Stimulated activated CD4-positive, alpha-beta T cell treated with anti-CD3 and anti-CD28 coated beads, Interleukin-12 subunit alpha, Interleukin-12 subunit beta, amount 100 ng/mL, for 24 hours (primary cell): Measurements from ENCODE around the gene AIFM3.

Experiments
- DNase-seq, 2 experiments: peaks; one replicate each; pipeline ENCODE4 v3.0.0-alpha.2; 2020; ENCODE audit warnings: low read depth in 2 of 2

Gene AIFM3

DNA sequence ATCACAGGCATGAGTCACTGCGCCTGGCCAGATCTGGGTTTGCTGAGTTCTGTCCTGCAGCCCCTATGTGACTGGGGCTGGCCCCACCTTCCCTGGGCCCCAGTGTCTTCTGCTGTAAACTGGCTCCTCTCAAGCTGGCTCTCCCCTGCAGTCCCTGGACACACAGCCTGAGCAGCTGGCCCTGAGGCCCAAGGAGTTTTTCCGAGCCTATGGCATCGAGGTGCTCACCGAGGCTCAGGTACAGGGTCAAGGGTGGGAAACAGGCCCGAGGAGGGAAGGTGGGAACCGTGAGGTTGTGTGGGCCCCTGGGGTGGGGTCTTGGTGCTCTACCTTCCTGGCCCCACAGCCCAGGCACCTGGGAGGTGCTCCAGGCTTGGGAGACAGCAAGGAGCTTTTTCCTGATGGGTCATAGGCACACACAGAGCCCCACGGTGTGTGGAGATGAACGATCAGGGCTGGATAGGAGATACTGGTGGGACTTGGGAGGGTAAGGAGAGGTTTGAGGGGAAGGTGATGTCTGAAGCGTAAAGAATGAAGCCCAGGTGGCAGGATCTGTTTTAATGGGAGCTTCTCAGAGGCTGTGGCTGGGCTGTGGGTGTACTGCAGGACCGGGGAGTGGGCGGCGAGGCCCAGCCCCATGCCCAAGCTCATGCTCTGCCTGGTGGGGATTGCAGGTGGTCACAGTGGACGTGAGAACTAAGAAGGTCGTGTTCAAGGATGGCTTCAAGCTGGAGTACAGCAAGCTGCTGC, 8.7 kb downstream of the AIFM3 start:
- DNase-seq, result no peak

DNA sequence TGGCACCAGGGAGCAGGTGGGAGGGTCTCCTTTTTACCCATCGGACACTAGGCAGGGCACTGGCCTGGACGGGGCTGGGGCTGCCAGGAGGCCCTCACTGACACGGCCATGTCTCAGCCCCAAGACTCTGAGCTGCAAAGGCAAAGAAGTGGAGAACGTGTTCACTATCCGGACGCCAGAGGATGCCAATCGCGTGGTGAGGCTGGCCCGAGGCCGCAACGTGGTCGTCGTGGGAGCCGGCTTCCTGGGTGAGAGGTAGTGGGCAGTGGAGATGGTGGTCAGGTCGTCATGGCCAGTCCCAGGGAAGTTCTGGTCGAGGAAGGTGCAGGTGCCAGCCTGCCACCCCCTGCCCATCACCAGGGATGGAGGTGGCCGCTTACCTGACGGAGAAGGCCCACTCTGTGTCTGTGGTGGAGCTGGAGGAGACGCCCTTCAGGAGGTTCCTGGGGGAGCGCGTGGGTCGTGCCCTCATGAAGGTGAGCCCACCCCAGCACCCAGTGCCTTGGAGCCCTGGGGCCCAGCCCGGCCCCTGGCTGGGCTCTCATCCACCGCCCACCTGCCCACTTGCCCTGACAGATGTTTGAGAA, 9.3 kb downstream of the AIFM3 start:
- DNase-seq, result no peak

DNA sequence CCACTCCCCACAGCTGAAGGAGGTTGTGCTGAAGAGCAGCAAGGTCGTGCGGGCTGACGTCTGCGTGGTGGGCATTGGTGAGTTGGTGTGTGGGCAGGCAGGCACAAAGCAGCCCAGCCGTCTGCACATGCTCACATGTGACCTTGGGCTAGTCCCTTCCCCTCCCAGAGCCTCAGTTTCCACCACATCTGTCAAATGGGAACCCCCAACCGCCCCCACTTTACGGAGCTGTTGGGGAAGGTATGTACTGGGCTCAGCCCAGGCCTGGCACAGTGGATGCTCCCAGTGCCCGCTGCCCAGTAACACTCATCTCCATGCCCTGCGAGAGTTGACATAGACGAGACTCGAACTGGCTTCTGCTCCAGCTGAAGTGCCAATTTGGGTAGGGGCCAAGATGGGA, 10.0 kb downstream of the AIFM3 start:
- no peak for DNase-seq

DNA sequence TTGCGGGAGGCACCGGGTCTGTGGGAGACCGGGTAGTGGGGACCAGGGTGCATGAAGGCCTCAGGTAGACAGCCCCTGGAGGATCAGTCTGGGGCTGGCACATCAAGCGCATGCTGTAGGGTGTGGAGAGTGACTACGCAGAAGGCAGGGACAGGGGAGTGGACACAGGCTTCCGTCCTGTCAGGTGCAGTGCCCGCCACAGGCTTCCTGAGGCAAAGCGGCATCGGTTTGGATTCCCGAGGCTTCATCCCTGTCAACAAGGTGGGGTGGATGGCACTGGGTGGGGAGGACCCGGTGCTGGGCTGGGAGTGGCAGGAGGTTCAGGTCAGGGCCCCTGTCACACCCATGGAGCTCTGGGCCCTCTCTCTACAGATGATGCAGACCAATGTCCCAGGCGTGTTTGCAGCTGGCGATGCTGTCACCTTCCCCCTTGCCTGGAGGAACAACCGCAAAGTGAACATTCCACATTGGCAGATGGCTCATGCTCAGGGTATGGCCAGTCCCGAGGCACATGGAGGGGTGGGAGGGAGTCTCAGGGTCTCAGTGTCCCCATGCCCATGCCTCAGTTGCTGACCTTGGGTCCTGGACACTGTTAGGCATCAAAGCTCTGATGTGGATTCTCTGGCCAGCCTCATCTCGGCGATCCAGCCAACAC, 10.6 kb downstream of the AIFM3 start:
- no peak for DNase-seq

DNA sequence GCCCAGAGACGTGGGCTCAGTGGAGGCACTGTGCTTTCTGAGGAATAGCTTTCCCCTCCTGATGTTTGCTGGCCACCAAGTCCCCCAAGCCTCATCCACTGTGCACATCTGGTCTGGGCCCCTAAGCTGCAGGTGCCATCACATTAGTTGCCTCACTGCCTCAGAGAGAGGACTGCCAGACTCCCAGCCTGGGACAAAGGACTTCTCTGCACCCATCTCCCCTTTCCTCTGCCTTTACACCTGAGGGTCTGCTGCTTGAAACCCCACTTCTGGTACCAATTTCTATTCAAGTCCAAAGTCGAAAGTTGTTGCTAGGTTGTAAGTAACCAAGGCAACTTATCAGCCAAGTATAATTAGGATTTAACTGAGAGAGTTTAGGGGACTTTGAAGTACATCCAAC, 11.4 kb downstream of the AIFM3 start:
- DNase-seq, result no peak

DNA sequence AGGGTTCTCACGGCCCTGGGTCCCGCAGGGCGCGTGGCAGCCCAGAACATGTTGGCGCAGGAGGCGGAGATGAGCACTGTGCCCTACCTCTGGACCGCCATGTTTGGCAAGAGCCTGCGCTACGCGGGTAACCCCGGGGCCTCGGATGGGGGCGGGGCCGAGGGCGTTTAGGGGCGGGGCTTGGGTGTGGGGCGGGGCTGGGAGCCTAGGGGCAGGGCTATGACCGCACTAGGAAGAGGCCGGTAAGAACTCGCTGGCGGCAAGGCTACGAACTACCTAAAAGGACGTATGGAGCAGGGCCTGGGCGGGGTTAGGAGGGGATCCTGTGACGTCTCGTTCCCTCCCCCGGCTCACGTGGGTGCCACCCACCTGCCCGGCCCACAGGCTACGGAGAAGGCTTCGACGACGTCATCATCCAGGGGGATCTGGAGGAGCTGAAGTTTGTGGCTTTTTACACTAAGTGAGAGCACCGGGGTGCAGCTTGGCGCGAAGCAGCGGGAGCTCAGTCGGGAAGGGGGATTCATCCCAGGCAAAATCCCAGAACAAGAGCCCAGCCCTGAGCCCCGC, 12.3 kb downstream of the AIFM3 start:
- DNase-seq, result peak; percentile 46 to 65

DNA sequence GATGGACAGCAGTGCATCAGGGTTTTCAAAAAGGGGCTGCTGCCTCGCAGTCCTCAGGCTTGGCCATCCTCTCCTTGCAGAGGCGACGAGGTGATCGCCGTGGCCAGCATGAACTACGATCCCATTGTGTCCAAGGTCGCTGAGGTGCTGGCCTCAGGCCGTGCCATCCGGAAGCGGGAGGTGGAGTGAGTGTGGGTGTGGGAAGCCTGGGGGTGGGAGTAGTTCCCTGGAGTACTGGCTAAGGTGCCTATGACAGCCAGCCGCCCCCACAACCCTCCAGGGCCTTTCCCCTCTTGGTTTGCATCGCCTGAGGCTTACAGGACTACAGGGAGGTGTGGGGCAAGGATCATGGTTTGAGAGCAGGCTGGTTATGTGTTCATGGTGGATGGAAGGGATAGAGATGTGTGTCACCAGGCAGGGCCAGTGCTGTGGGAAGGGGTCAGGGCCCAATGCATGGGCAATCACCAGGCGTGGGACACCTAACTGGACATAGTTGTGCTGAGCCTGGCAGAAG, 12.9 kb downstream of the AIFM3 start:
- DNase-seq, result no peak

DNA sequence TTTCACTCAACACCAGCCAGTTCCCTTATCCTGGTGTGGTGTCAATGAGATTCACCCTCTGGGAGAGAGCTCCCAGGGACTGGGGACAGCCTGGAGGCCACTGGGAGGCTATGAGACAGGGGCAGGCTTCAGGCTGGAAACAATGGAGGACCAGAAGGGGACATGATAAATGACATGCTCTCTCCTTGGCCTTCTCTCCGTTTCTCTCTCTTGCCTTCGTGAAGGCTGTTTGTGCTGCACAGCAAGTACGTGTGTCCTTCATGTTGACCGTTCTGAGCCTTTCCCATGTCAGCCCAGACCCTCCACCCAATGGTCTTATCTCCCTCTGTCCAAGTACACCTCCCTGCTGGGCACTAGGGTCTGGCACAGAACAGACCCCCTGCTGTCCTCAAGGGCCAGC, 13.5 kb downstream of the AIFM3 start:
- no peak for DNase-seq

DNA sequence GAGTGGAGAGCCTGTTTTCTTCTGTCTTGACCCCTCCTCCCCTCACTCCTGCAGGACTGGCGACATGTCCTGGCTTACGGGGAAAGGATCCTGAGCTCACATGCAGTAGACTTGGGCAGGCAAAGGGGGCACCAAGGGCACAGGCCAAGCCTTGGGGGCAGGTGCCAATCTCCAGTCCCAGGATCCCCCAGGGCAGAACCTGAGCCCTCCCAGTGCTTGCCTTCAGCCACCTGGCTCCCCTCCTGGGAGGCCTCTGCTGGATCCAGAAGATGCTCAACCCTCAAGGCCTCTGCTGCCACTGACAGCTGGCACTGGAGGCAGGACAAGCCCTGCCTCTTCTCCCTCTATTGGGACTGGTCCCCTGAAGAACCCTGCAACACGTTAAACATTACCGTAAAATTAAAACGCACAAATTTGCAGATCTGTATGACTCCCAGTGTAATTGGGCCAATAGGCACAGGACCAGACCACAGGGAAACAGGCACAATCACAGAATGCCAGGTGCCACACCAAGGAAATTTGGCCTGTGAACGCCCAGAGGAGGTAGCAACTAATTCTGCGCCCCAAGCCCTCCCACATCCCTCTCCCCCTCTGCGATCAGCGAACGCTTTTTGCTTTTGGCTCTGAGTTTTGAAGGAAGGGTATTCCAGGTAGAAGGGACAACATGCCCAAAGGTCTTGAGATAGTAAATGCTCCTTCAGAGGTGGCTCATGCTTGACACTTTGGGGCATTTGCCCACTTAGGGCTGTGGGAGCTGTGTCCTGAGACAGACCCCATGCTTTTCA, 14.1 kb downstream of the AIFM3 start:
- DNase-seq, result no peak

DNA sequence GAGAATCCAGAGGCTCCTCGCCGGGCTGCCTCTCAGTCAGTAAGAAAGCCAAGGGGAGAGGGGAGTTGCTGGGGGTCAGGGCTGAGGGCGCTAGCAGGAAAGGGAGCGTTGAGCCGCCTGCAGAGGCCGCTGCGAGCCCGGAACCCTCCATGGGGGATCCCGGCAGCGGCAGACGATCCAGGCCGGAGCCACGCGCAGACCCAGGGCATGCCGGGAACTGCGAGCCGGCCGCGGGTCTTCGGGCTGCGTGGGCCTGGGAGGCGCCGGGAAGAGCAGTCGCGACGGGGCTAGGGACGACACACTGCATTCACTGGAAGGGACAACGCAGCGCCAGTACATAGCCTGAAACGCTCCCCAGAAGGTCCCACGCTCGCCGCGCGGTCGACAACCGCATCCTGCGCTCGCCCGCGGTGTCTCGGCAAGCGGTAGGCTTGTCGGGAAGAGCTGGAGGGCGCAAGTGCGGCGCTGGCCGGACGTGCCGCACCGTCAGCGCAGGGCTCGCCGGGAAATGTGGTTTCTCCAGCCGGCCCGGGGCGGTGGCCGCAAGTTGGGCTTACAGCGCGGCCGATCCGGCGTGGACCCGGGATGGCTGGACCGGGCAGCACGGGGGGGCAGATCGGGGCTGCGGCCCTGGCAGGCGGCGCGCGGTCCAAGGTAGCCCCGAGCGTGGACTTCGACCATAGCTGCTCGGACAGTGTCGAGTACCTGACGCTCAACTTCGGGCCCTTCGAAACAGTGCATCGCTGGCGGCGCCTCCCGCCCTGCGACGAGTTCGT, 14.9 kb downstream of the AIFM3 start, which contains the start of gene LZTR1:
LZTR1 (plus strand) TSS at position 511 of the 776 bp plus-strand sequence; CDS start at position 586, 75 bp downstream.
- DNase-seq, result peak; percentile 58 to 66

DNA sequence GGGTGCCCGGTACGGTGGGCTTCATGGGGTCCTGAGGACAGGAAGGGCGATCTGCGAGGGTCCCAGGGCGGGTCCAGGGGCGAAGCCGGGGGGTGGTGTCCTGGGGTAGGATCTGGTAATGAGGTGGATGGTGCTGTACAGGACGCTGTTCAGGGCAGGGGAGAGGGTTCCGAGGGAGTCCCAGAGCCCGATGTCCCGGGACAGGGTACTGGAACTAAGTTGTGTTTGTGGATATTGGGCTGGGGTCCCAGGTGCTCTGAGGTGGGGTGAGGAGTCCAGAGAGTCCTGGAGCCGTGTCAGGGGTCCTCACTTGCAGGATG, 15.5 kb downstream of the AIFM3 start:
- no peak for DNase-seq

DNA sequence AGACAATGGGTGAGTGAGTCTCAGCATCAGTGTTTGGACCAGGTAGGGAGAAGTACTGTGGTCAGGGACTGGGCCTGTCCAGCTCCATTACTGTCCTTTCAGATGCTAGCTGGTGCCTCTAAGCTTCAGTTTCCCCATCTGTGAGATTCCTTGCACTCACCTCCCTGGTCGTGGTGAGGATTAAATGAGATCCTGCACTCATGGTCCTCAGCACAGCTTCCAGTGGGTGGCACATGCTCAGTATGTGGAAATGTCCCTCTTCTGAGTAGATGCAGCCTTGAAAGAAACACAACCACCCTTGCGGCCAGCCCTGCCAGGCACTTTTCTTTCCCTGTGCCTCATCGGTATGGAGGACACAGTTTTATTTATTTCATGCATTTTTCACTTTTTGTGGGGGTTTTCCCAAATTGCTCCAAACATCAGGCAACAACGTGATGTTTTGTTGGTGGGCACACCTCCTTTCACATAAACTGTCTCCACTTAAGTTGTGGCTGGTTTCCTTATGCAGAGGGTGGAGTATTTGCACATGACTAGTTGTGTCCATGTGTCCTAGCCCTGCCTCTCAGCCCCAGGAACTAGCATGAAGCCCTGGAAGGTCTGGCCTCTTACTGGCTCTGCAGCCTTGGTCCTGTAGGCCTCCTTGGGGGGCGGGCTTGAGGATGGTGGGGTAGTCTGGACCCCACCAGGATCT, 16.2 kb downstream of the AIFM3 start:
- no peak for DNase-seq

DNA sequence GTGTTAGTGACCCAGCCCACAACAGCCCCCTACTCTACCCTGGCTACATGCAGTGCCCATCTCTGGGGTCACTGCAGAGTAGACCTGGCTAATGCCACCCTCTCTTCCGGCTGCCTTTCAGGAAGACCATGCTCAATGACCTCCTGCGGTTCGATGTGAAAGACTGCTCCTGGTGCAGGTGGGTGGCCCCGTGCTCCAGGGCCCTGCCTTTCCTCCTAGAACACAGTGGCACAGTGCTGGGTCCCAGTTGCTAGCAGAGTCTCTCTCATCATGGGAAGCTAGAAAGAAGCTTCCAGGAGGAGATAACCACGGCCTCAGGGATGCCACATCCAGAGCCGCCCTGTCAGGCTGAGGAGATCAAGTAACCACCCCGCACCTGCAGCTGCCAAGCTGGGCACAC, 18.7 kb downstream of the AIFM3 start:
- DNase-seq, result no peak

DNA sequence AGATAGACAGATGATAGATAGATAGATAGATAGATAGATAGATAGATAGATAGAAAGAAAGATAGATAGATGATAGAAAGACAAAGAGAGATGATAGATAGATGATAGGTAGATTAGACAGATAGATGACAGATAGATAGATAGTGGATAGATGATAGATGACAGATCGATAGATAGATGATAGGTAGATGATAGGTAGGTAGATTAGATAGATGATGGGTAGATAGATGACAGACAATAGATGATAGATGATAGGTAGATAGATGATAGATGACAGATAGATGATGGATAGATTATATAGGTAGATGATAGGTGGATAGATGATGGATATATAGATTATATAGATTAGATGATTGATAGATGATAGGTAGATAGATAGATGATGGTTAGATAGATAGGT, 19.3 kb downstream of the AIFM3 start:
- DNase-seq, result no peak

DNA sequence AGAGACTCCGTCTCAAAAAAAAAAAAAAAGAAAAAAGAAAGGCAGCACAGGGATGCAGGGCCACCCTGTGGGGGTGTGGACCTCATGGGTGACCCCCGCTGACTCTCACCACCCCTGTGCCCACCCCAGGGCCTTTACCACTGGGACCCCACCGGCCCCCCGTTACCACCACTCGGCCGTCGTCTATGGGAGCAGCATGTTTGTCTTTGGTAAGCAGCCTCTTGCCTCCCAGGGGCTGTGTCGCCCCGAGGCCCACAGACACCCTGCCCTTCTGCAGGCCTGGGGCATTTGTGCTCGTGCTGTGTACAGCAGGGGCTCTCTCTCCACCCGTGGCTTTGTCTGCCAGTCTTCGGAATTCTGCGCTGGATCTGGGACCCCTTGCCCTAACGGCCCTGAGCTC, 20.3 kb downstream of the AIFM3 start:
- DNase-seq, result no peak

DNA sequence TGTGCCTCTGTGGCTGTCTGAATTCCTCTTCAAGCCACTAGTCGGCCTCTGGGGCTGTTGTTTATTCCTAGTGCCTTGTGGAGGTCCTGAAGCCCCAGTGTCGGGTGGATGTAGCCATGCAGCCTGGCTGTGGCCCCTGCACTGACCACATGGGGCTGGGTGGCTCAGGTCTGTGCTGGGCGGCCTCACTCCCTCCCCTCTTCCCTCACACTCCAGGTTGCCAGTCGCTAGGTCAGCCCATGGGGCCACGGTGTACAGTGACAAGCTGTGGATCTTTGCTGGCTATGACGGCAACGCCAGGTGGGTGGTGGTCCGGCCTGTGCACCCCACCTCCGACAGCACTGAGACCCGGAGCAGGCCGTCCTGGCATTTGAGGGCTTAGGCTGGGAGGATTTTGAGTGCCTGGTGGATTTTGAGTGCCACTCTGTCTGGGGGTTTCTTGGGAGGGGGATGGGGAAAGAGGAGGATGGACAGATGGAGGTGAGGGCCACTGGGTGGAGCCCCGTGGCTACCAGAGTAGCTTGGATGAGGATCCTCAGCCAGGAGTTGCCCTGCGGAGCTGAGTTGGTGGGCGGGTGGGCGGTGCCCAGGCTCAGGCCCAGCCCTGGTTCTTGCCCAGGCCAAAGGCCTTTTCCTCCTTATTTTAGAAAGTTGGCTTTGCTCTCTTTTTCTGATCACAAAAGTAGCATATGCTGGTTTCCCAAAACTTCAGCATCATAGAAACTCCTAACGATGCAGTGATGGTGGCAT, 21.7 kb downstream of the AIFM3 start:
- DNase-seq, result no peak

DNA sequence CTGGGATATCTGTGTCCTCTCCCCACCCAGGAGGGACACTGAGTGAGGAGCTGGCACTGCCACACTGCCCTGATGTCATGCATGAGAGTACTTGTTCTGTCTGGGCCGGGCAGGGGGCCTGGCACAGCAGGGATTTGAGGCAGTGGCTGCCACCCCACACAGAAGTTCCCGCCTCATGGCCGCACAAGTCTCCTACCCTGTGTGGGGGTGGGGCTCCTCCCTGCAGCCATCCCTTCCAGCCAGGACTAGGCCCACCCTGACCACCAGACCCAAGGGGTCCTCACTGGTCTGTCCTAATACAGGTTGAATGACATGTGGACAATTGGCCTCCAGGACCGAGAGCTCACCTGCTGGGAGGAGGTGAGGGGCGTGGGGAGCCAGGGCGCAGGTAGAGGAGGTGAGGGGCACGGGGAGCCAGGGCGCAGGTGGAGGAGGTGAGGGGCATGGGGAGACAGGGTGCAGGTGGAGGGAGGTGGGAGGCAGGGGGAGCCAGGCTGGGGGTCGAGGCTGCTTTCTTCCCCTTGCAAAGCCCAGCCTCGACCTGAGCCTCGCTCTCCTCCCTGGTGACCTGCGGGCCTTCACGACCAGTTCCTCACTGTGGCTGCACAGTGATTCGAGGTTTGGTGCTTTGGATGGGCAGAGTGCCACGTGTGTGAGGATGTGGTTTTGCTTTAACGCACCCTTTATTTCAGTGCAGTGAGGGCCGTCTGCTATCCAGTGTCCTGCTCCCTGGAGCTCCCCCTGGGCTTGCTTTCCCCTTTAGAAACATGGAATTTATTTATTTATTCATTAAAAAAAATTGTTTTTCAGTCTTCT, 22.5 kb downstream of the AIFM3 start:
- DNase-seq, result no peak

DNA sequence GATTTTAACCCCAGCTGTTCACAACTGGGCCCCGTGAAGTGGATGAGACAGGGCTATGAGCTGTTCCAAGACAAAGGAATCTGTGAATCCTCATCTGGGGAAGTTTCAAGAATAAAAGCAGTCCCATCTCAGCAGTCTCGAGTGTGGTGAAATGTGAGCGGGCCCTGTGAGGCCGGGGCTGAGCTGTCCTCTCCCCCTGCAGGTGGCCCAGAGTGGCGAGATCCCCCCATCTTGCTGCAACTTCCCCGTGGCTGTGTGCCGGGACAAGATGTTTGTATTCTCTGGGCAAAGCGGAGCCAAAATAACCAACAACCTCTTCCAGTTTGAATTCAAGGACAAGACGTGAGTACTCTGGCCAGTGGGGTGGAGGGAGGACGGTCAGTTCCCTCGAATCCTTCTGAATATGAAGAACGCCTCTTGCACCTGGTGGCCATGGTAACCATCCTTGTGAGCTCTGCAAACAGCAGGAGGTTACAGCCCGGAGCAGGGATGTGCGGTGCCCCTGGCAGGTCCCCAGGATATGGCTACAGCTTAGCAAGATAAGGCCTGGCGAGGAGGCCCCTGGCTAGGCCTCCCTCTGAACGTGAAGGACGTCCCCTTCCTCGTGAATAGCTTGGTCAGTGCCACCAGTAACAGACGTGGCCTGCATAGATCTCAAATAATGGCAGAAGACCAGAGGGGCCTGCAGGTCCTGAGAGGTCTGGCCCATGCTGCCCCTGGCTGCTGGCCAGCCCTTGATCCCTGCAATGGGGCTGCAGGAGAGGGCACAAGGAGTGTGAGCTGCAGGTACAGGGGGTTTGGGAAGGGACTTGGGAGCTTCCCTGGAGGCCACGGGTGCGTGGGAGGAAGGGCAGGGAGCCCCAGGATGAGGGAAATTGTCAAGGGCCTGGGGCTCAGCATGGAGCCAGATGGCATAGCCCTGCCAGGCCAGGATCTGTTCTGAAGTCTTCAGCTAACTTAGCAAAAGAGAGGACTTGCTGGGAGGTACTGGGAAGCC, 23.4 kb downstream of the AIFM3 start:
- DNase-seq, result no peak
